HepG2 (cell line): Measurements from ENCODE around the gene NSUN3. TPM values are rescaled to one million over a fixed set of nuclear protein-coding genes. Genes with fewer than 3 reads are reported as not detected.

Experiments used
- BHLHE40 ChIP-seq: IDR thresholded peaks from 2 replicates; pipeline ENCODE4 v1.6.1; 2011; ENCODE audit warnings: low read length, improper control_type of control experiment
- EEA1 ChIP-seq: sonication (generic); formaldehyde crosslinking; IDR thresholded peaks from 2 replicates; pipeline ENCODE4 v1.5.1; 2020; ENCODE audit warnings: mild to moderate bottlenecking, missing genetic modification reagents, borderline replicate concordance
- GATAD1 ChIP-seq: IDR thresholded peaks from 2 replicates; pipeline ENCODE4 v1.6.1; 2016; ENCODE audit warnings: missing genetic modification reagents, missing compliant biosample characterization
- NFKB2 ChIP-seq: sonication (generic); formaldehyde crosslinking; IDR thresholded peaks from 2 replicates; pipeline ENCODE4 v1.4.0; 2020; ENCODE audit warnings: missing genetic modification reagents, borderline replicate concordance
- PHF21A ChIP-seq: sonication (generic); formaldehyde crosslinking; IDR thresholded peaks from 2 replicates; pipeline ENCODE4 v1.5.0; 2020; ENCODE audit warnings: mild to moderate bottlenecking, missing genetic modification reagents
- RAD21 ChIP-seq: fragments of 450-650 bp; formaldehyde crosslinking; IDR thresholded peaks from 2 replicates; pipeline ENCODE4 v1.5.0; 2020; ENCODE audit warnings: mild to moderate bottlenecking
- RARA ChIP-seq: IDR thresholded peaks from 2 replicates; pipeline ENCODE4 v1.6.1; 2016; ENCODE audit warnings: missing genetic modification reagents, missing compliant biosample characterization
- REXO4 ChIP-seq: sonication (generic); formaldehyde crosslinking; IDR thresholded peaks from 2 replicates; pipeline ENCODE4 v1.8.0; 2022; ENCODE audit warnings: missing genetic modification reagents, mild to moderate bottlenecking, borderline replicate concordance
- TAF1 ChIP-seq: sonication (generic); formaldehyde crosslinking; IDR thresholded peaks from 2 replicates; pipeline ENCODE4 v1.4.0; 2020; ENCODE audit warnings: missing genetic modification reagents
- TSC22D2 ChIP-seq: sonication (generic); formaldehyde crosslinking; IDR thresholded peaks from 2 replicates; pipeline ENCODE4 v1.5.1; 2020; ENCODE audit warnings: missing genetic modification reagents, mild to moderate bottlenecking, borderline replicate concordance
- ZFP37 ChIP-seq: sonication (generic); formaldehyde crosslinking; IDR thresholded peaks from 2 replicates; pipeline ENCODE4 v1.4.0; 2020; ENCODE audit warnings: missing genetic modification reagents, borderline replicate concordance
- ZFP90 ChIP-seq: sonication (generic); formaldehyde crosslinking; IDR thresholded peaks from 2 replicates; pipeline ENCODE4 v1.8.0; 2022; ENCODE audit warnings: missing genetic modification reagents, mild to moderate bottlenecking, inconsistent platforms, borderline replicate concordance
- ZNF205 ChIP-seq: IDR thresholded peaks from 2 replicates; pipeline ENCODE4 v1.6.1; 2018; ENCODE audit warnings: missing biosample characterization, missing genetic modification reagents
- ZNF451 ChIP-seq: sonication (generic); formaldehyde crosslinking; IDR thresholded peaks from 2 replicates; pipeline ENCODE4 v1.5.0; 2020; ENCODE audit warnings: mild to moderate bottlenecking, missing genetic modification reagents
- ZNF543 ChIP-seq: sonication (generic); formaldehyde crosslinking; IDR thresholded peaks from 2 replicates; pipeline ENCODE4 v1.4.0; 2020; ENCODE audit warnings: mild to moderate bottlenecking, missing genetic modification reagents
- ZNF567 ChIP-seq: sonication (generic); formaldehyde crosslinking; IDR thresholded peaks from 2 replicates; pipeline ENCODE4 v1.8.1; 2023; ENCODE audit warnings: mild to moderate bottlenecking, missing genetic modification reagents, borderline replicate concordance
- ZNF772 ChIP-seq: sonication (generic); formaldehyde crosslinking; IDR thresholded peaks from 2 replicates; pipeline ENCODE4 v1.5.0; 2020; ENCODE audit warnings: mild to moderate bottlenecking, missing genetic modification reagents
- ZSCAN20 ChIP-seq: sonication (generic); formaldehyde crosslinking; IDR thresholded peaks from 2 replicates; pipeline ENCODE4 v1.4.0; 2020; ENCODE audit warnings: missing genetic modification reagents, mild to moderate bottlenecking, borderline replicate concordance
- polyA plus RNA-seq, 8 experiments: library from polyadenylated mRNA; depleted of rRNA in 3 of 8; stranded (reverse) in 7 of 8; unstranded in 1 of 8; fragments of >200 nt; fragmentation: Illumina TruSeq in 4 of 8; extraction: Trizol in 4 of 8; gene quantifications; 2 replicates each; pipeline versions ENCODE4 v1.2.1 to v1.2.3, GENCODE V29; 2011 to 2016; ENCODE audit warnings: low read depth in 4 of 8, missing spikeins in 1 of 8, mixed read lengths in 1 of 8; ENCODE audit not compliant: insufficient read depth in 1 of 8
- total RNA-seq, 5 experiments: library from RNA; depleted of rRNA; stranded (reverse); fragments of >200 nt; fragmentation: Illumina TruSeq; extraction: Trizol; gene quantifications; 2 replicates each; pipeline ENCODE4 v1.2.3, GENCODE V29; 2016; ENCODE audit warnings: low read depth in 1 of 5
- TF ChIP-seq, protein P1 (sequence below): sonication (generic); formaldehyde crosslinking; IDR thresholded peaks from 2 replicates; pipeline ENCODE4 v1.8.0; 2022; ENCODE audit warnings: missing genetic modification reagents, mild to moderate bottlenecking, inconsistent platforms, borderline replicate concordance
- TF ChIP-seq, protein P2 (sequence below): sonication (generic); formaldehyde crosslinking; IDR thresholded peaks from 2 replicates; pipeline ENCODE4 v1.9.0; 2021; ENCODE audit warnings: missing genetic modification reagents, borderline replicate concordance
- TF ChIP-seq, protein P3 (sequence below): sonication (generic); formaldehyde crosslinking; IDR thresholded peaks from 2 replicates; pipeline ENCODE4 v1.8.1; 2023; ENCODE audit warnings: missing genetic modification reagents, inconsistent platforms, borderline replicate concordance
- TF ChIP-seq, protein P4 (sequence below): sonication (generic); formaldehyde crosslinking; IDR thresholded peaks from 2 replicates; pipeline ENCODE4 v1.4.0; 2020; ENCODE audit warnings: missing genetic modification reagents

The NSUN3 gene
- total and polyA plus RNA-seq, 2 of the 13 experiments (the other 11 are each of a cell fraction or from before 2014, with no cell fraction given) = 3.2 to 10.6 TPM

DNA sequence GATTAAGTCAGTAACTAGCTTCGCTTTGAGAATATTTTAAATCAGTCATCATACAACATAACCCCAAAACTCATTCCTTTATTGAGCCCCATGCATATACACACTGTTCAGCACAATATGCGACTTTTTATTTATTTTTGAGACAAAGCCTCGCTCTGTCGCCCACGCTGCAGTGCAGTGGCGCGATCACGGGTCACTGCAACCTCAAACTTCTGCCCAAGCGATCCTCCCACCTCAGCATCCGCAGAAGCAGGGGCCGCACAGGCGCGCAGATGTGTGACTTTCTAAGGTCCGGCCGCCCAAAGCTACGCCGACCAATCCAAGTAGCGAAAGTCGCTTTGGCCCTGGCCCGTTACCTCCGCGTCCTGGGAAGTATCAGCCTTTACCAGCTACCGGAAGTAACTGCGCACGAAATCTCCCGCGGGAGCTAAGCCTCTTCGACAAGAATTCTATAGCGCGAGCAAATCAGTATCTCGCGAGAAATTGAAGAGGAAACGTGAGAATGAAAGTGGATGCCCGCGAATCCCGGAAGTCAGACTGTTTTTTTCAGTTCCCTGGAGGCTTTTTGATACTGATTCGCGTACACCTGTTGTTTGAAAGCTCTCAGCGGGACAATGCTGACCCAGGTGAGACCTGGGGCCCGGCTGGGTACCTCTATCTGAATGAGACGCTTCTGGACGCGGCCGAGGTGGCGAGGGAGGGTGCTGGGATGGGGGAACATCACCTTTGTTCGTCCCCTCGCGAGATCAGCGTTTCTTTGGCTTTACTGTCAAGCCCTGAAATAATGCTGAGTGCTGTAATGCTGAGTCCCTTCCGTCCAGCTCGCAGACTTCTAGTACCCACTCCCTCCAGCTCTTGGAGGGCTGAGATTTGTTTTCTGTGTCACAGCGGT is at the start of gene NSUN3, which contains the start of gene DHFR2 (continued):
- TF ChIP-seq, protein P1, sequence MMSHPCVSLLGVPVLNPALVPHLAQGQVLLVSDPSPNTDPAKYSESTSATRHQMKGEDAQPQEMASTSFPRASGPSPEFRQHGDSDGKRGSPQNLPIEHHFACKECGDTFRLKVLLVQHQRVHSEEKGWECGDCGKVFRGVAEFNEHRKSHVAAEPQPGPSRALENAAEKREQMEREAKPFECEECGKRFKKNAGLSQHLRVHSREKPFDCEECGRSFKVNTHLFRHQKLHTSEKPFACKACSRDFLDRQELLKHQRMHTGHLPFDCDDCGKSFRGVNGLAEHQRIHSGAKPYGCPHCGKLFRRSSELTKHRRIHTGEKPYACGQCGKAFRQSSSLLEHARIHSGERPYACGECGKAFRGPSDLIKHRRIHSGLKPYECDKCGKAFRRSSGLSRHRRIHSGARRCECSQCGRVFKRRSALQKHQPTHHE (CRISPR knock-in tag) = no peak
- no peak for TF ChIP-seq ZNF451 (CRISPR knock-in tag)
- no peak for TF ChIP-seq ZNF567 (CRISPR knock-in tag)
- TF ChIP-seq TSC22D2 (CRISPR knock-in tag) = no peak
- TF ChIP-seq RAD21 (CRISPR knock-in tag) = 0 out of 2 replicates have a peak, but pooled peaks have one; percentile 10
- TF ChIP-seq, protein P2, sequence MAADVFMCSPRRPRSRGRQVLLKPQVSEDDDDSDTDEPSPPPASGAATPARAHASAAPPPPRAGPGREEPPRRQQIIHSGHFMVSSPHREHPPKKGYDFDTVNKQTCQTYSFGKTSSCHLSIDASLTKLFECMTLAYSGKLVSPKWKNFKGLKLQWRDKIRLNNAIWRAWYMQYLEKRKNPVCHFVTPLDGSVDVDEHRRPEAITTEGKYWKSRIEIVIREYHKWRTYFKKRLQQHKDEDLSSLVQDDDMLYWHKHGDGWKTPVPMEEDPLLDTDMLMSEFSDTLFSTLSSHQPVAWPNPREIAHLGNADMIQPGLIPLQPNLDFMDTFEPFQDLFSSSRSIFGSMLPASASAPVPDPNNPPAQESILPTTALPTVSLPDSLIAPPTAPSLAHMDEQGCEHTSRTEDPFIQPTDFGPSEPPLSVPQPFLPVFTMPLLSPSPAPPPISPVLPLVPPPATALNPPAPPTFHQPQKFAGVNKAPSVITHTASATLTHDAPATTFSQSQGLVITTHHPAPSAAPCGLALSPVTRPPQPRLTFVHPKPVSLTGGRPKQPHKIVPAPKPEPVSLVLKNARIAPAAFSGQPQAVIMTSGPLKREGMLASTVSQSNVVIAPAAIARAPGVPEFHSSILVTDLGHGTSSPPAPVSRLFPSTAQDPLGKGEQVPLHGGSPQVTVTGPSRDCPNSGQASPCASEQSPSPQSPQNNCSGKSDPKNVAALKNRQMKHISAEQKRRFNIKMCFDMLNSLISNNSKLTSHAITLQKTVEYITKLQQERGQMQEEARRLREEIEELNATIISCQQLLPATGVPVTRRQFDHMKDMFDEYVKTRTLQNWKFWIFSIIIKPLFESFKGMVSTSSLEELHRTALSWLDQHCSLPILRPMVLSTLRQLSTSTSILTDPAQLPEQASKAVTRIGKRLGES (CRISPR knock-in tag) = 0 out of 2 replicates have a peak, but pooled peaks have one; percentile 24
- TF ChIP-seq ZNF543 (CRISPR knock-in tag) = no peak
- TF ChIP-seq ZSCAN20 (CRISPR knock-in tag) = peak; percentile 11; the same call in 1 of the 2 replicates
- peak; percentile 47; the same call in 1 of the 2 replicates for TF ChIP-seq ZFP37
- TF ChIP-seq, protein P3, sequence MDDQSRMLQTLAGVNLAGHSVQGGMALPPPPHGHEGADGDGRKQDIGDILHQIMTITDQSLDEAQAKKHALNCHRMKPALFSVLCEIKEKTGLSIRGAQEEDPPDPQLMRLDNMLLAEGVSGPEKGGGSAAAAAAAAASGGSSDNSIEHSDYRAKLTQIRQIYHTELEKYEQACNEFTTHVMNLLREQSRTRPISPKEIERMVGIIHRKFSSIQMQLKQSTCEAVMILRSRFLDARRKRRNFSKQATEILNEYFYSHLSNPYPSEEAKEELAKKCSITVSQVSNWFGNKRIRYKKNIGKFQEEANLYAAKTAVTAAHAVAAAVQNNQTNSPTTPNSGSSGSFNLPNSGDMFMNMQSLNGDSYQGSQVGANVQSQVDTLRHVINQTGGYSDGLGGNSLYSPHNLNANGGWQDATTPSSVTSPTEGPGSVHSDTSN (CRISPR knock-in tag) = no peak
- TF ChIP-seq PHF21A (CRISPR knock-in tag) = peak; percentile 98
- no peak for TF ChIP-seq EEA1 (CRISPR knock-in tag)
- TF ChIP-seq, protein P4, sequence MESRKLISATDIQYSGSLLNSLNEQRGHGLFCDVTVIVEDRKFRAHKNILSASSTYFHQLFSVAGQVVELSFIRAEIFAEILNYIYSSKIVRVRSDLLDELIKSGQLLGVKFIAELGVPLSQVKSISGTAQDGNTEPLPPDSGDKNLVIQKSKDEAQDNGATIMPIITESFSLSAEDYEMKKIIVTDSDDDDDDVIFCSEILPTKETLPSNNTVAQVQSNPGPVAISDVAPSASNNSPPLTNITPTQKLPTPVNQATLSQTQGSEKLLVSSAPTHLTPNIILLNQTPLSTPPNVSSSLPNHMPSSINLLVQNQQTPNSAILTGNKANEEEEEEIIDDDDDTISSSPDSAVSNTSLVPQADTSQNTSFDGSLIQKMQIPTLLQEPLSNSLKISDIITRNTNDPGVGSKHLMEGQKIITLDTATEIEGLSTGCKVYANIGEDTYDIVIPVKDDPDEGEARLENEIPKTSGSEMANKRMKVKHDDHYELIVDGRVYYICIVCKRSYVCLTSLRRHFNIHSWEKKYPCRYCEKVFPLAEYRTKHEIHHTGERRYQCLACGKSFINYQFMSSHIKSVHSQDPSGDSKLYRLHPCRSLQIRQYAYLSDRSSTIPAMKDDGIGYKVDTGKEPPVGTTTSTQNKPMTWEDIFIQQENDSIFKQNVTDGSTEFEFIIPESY = no peak
- TF ChIP-seq ZNF772 = no peak
- TF ChIP-seq GATAD1 (CRISPR knock-in tag) = peak; percentile 89
- TF ChIP-seq ZFP90 (CRISPR knock-in tag) = 0 out of 2 replicates have a peak, but pooled peaks have one; percentile 28
- no peak for TF ChIP-seq ZNF205
- peak; percentile 68; the same call in 1 of the 2 replicates for TF ChIP-seq NFKB2 (CRISPR knock-in tag)
- TF ChIP-seq REXO4 (CRISPR knock-in tag) = no peak
- peak; percentile 79 for TF ChIP-seq TAF1
- no peak for TF ChIP-seq BHLHE40
- TF ChIP-seq RARA (CRISPR knock-in tag) = no peak
